K562 (cell line): ENCODE measurements around the gene PCBD1. TPM values are rescaled to one million over a fixed set of nuclear protein-coding genes. Genes with fewer than 3 reads are reported as not detected.

Source experiments
- polyA plus RNA-seq, 8 experiments: library from polyadenylated mRNA; depleted of rRNA in 4 of 8; stranded (reverse) in 5 of 8; unstranded in 3 of 8; fragments of >200 nt; fragmentation: Nextera tagmentation in 2 of 8; fragmentation: Illumina TruSeq in 1 of 8; extraction: Ambion mirVana in 2 of 8; extraction: Trizol in 1 of 8; gene quantifications; 2 replicates each; pipeline versions ENCODE4 v1.2.1 to v1.2.3, GENCODE V29; 2011 to 2014; ENCODE audit warnings: inconsistent platforms in 1 of 8, missing spikeins in 1 of 8
- total RNA-seq, 7 experiments: library from RNA; depleted of rRNA in 6 of 7; stranded (reverse); fragments of >200 nt in 6 of 7; fragmentation: Illumina TruSeq in 2 of 7; extraction: Trizol in 2 of 7; gene quantifications; 2 replicates each; pipeline versions ENCODE4 v1.2.1 to v1.2.3, GENCODE V29; 2011 to 2021; ENCODE audit warnings: low replicate concordance in 1 of 7

The PCBD1 gene
- total and polyA plus RNA-seq, 9 of the 15 experiments (the other 6 are each of a cell fraction or from before 2014, with no cell fraction given) = 14.6 to 109 (median 57.0) TPM

Other genes with a start within 250 kb of the PCBD1 start
- gene ADAMTS14, start 216.1 kb downstream of the PCBD1 start, total RNA-seq (2014; rRNA removed) = 15.9 and 23.8 TPM in 2 replicates
- 4.3 and 6.3 TPM in 2 replicates for gene ADAMTS14, start 216.1 kb downstream of the PCBD1 start, total RNA-seq (2014; rRNA removed; fragmentation: Illumina TruSeq; extraction: Trizol)
- 15.3 and 15.4 TPM in 2 replicates for gene ADAMTS14, start 216.1 kb downstream of the PCBD1 start, total RNA-seq (2015; rRNA removed; fragmentation: Illumina TruSeq; extraction: Trizol)
- gene ADAMTS14, start 216.1 kb downstream of the PCBD1 start, total RNA-seq (2021) = 30.4 and 31.7 TPM in 2 replicates
- gene ADAMTS14, start 216.1 kb downstream of the PCBD1 start, polyA plus RNA-seq (2011; rRNA removed) = 37.4 and 45.4 TPM in 2 replicates
- gene ADAMTS14, start 216.1 kb downstream of the PCBD1 start, polyA plus RNA-seq (2014; fragmentation: Illumina TruSeq; extraction: Trizol) = 20.3 and 24.1 TPM in 2 replicates
- gene ADAMTS14, start 216.1 kb downstream of the PCBD1 start, polyA plus RNA-seq (2014; fragmentation: Nextera tagmentation; extraction: Ambion mirVana) = under 1 TPM; 0.04 to 0.27 TPM
- 32.7 and 35.9 TPM in 2 replicates for gene ADAMTS14, start 216.1 kb downstream of the PCBD1 start, polyA plus RNA-seq (2014; rRNA removed)
- gene TBATA, start 103.2 kb downstream of the PCBD1 start, total RNA-seq (2014; rRNA removed) = not detected in 2 replicates
- not detected in 2 replicates for gene TBATA, start 103.2 kb downstream of the PCBD1 start, total RNA-seq (2014; rRNA removed; fragmentation: Illumina TruSeq; extraction: Trizol)
- gene TBATA, start 103.2 kb downstream of the PCBD1 start, total RNA-seq (2015; rRNA removed; fragmentation: Illumina TruSeq; extraction: Trizol) = not detected in 2 replicates
- not detected in 2 replicates for gene TBATA, start 103.2 kb downstream of the PCBD1 start, total RNA-seq (2021)
- not detected in 2 replicates for gene TBATA, start 103.2 kb downstream of the PCBD1 start, polyA plus RNA-seq (2011; rRNA removed)
- gene TBATA, start 103.2 kb downstream of the PCBD1 start, polyA plus RNA-seq (2014; fragmentation: Illumina TruSeq; extraction: Trizol) = not detected in 2 replicates
- not detected for gene TBATA, start 103.2 kb downstream of the PCBD1 start, polyA plus RNA-seq (2014; fragmentation: Nextera tagmentation; extraction: Ambion mirVana)
- gene TBATA, start 103.2 kb downstream of the PCBD1 start, polyA plus RNA-seq (2014; rRNA removed) = not detected in 2 replicates
- 7.2 and 7.8 TPM in 2 replicates for gene SGPL1, start 72.6 kb downstream of the PCBD1 start, total RNA-seq (2014; rRNA removed)
- gene SGPL1, start 72.6 kb downstream of the PCBD1 start, total RNA-seq (2014; rRNA removed; fragmentation: Illumina TruSeq; extraction: Trizol) = 11.2 and 12.6 TPM in 2 replicates
- gene SGPL1, start 72.6 kb downstream of the PCBD1 start, total RNA-seq (2015; rRNA removed; fragmentation: Illumina TruSeq; extraction: Trizol) = 8.7 and 9.2 TPM in 2 replicates
- 11.4 and 18.0 TPM in 2 replicates for gene SGPL1, start 72.6 kb downstream of the PCBD1 start, total RNA-seq (2021)
- 6.8 and 9.5 TPM in 2 replicates for gene SGPL1, start 72.6 kb downstream of the PCBD1 start, polyA plus RNA-seq (2011; rRNA removed)
- 6.3 and 6.5 TPM in 2 replicates for gene SGPL1, start 72.6 kb downstream of the PCBD1 start, polyA plus RNA-seq (2014; fragmentation: Illumina TruSeq; extraction: Trizol)
- 1 to 10 TPM; 8.5 to 9.1 TPM for gene SGPL1, start 72.6 kb downstream of the PCBD1 start, polyA plus RNA-seq (2014; fragmentation: Nextera tagmentation; extraction: Ambion mirVana)
- gene SGPL1, start 72.6 kb downstream of the PCBD1 start, polyA plus RNA-seq (2014; rRNA removed) = 5.3 and 6.0 TPM in 2 replicates